Subcutaneous adipose tissue (tissue), 4 donors: ENCODE data around the gene CFAP92. TPM values are rescaled to one million over a fixed set of nuclear protein-coding genes. Genes with fewer than 3 reads are reported as not detected.

Experiments
- CTCF ChIP-seq: fragments of 450-650 bp; IDR thresholded peaks from one replicate; pipeline ENCODE4 v1.5.1; 2016; ENCODE audit warnings: low read depth, mild to moderate bottlenecking, control low read depth, antibody characterized with exemption, moderate library complexity
- total RNA-seq, 4 donors: library from RNA; depleted of rRNA; stranded (reverse); fragments of >200 nt; gene quantifications; one replicate each; pipeline ENCODE4 v1.1.0, GENCODE V29; 2016

Gene CFAP92
- total RNA-seq, 4 donors from 2014 or later = 0.22 to 1.5 (median 0.90) TPM

GRCh38 chr3:129018271-129018670, 24.4 kb upstream of the CFAP92 start:
- TF ChIP-seq CTCF = no peak

GRCh38 chr3:129017484-129017899, 23.6 kb upstream of the CFAP92 start:
- no peak for TF ChIP-seq CTCF

- TF ChIP-seq CTCF = no peak
Measured at GRCh38 chr3:129016720-129017483, 23.0 kb upstream of the CFAP92 start.

- no peak for TF ChIP-seq CTCF
Measured at GRCh38 chr3:129016356-129016719, 22.5 kb upstream of the CFAP92 start.

GRCh38 chr3:129015388-129016105, 21.7 kb upstream of the CFAP92 start:
- no peak for TF ChIP-seq CTCF

- TF ChIP-seq CTCF = no peak
Measured at GRCh38 chr3:129014793-129015345, 21.0 kb upstream of the CFAP92 start.

GRCh38 chr3:129014148-129014547, 20.3 kb upstream of the CFAP92 start:
- no peak for TF ChIP-seq CTCF
